ENCODE results near the gene RASAL3. TPM values are rescaled to one million over a fixed set of nuclear protein-coding genes. Genes with fewer than 3 reads are reported as not detected.

Gene RASAL3
- total and polyA plus RNA-seq, 7 donors: 0.60 to 20.3 (median 1.5) TPM

DNA sequence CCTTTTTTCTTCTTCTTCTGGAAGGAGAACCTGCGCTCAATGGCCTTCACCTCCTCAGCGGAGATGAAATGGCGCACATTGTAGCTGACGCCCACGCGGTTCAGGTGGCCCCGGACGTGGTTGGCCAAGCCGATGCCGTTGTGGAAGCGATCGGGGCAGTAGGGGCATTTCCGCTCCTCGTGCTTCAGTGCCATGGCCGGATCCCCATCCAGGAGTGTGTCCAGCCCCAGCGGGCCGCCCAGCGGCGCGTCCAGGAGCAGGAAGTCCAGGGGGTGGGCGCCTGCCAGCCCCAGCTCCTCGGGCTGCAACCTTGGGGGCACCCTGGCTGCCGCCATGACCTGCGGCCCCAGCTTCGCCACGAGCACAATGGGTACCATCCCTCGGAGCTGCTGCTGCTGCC, 25.8 kb downstream of the RASAL3 start:
- Histone ChIP-seq H3K9me3 (no peaks in the 10 kb centered on the region), H3K36me3 (peaks cover 0 to 8% (median 0%) of the 10 kb centered on the region in 4 donors), H3K27me3 (no peaks in the 10 kb centered on the region), H3K4me3 (no peak overlapping the region), H3K4me1 (peaks cover 0 to 16% (median 15%) of the 10 kb centered on the region in 4 donors), H3K27ac (peak overlapping the region in 2 of 4 donors; percentile 51 to 53)
- peak; percentile 50 for DNase-seq
- intact Hi-C loops (cut with DNase I): no loop called here
- no peak for TF ChIP-seq POLR2AphosphoS5 (IDR thresholded peaks at IDR 0.05)
- TF ChIP-seq CTCF (IDR thresholded peaks at IDR 0.05): no peak
- TF ChIP-seq POLR2A (IDR thresholded peaks at IDR 0.05): no peak
- TF ChIP-seq EP300 (IDR thresholded peaks at IDR 0.05): no peak
- WGBS, 2 donors: 95% methylated on average over 27 of the region's 27 CpGs

GRCh38 chr19:15438124-15438496, 26.2 kb downstream of the RASAL3 start:
- H3K27ac ChIP-seq: peak overlapping the region; percentile 45 to 53 (median 50)

DNA sequence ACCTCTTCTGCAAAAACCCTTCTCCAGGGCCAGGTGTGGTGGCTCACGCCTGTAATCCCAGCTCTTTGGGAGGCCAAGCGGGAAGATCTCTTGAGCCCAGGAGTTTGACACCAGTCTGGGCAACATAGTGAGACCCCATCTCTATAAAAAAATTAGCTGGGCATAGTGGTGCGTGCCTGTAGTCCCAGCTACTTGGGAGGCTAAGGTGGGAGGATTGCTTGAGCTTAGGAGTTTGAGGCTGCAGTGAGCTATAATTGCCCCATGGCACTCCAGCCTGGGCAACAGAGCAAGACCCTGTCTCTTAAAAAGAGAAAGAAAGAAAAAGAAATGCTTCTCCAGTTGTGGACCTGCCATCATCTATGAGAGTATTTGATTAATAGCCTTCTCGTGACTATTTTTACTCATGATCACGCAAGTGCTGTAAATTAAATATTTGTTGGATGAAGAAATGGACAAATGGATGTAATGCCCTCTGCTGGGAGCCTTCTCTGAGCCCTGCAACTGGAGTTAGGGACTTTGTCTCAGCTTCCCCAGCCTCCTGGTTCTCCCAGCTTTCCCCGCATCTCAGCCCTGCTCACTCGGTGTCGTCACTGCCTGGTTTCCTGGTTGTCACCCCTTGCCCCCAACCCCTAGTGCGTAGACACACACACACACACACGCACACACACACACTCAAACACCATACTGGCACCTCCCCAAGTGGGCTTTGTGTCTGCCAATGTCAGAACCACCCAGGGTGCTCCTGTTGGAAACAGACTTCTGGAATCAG, 26.8 kb downstream of the RASAL3 start:
- WGBS, 2 donors: 84 to 86% methylated on average over 10 of the region's 10 CpGs
- Histone ChIP-seq H3K4me1 (peaks cover 0 to 22% (median 20%) of the 10 kb centered on the region in 4 donors), H3K27me3 (no peaks in the 10 kb centered on the region), H3K4me3 (no peak overlapping the region), H3K36me3 (peaks cover 0 to 8% (median 0%) of the 10 kb centered on the region in 4 donors), H3K9me3 (no peaks in the 10 kb centered on the region), H3K27ac (peak overlapping the region; percentile 45 to 53 (median 50))
- intact Hi-C loops (cut with DNase I): no loop called here
- DNase-seq: no peak
- peak in 2 of 4 donors; percentile 19 to 59 for TF ChIP-seq EP300 (IDR thresholded peaks at IDR 0.05)
- TF ChIP-seq POLR2A (IDR thresholded peaks at IDR 0.05): no peak
- TF ChIP-seq POLR2AphosphoS5 (IDR thresholded peaks at IDR 0.05): peak in 3 of 4 donors; percentile 39 to 41 (median 40)
- peak in 1 of 4 experiments; percentile 16 for TF ChIP-seq CTCF (IDR thresholded peaks at IDR 0.05)

More at GRCh38 chr19:15438124-15438496, 26.2 kb downstream of the RASAL3 start:
- no peak for DNase-seq
- Histone ChIP-seq H3K4me1 (peaks cover 0 to 20% (median 19%) of the 10 kb centered on the region in 4 donors), H3K9me3 (no peaks in the 10 kb centered on the region), H3K36me3 (peaks cover 0 to 8% (median 0%) of the 10 kb centered on the region in 4 donors), H3K4me3 (no peak overlapping the region), H3K27me3 (no peaks in the 10 kb centered on the region)
- WGBS, 2 donors: 81 to 91% methylated on average over 2 of the region's 2 CpGs
- intact Hi-C loops (cut with DNase I): no loop called here
- TF ChIP-seq EP300 (IDR thresholded peaks at IDR 0.05) (no peak), POLR2AphosphoS5 (IDR thresholded peaks at IDR 0.05) (no peak), POLR2A (IDR thresholded peaks at IDR 0.05) (no peak), CTCF (IDR thresholded peaks at IDR 0.05) (no peak)

- TF ChIP-seq POLR2AphosphoS5 (IDR thresholded peaks at IDR 0.05): no peak
- no peak for TF ChIP-seq EP300 (IDR thresholded peaks at IDR 0.05)
- no peak for TF ChIP-seq POLR2A (IDR thresholded peaks at IDR 0.05)
- no peak for TF ChIP-seq CTCF (IDR thresholded peaks at IDR 0.05)
- Histone ChIP-seq H3K36me3 (peaks cover 0 to 8% (median 0%) of the 10 kb centered on the region in 4 donors), H3K4me3 (no peak overlapping the region), H3K9me3 (no peaks in the 10 kb centered on the region), H3K4me1 (peaks cover 0 to 26% (median 22%) of the 10 kb centered on the region in 4 donors), H3K27me3 (no peaks in the 10 kb centered on the region), H3K27ac (peak overlapping the region in 2 of 4 donors; percentile 51 to 53)
- intact Hi-C loops (cut with DNase I): no loop called here
- 89 to 91% methylated on average over 15 of the region's 15 CpGs for WGBS, 2 donors
- no peak for DNase-seq
Measured at GRCh38 chr19:15436826-15437110, 27.6 kb downstream of the RASAL3 start.
